A549 treated with Hydrocortisone at 1 μM for 4 hours (cell line): ENCODE measurements around the gene YIPF2. TPM values are rescaled to one million over a fixed set of nuclear protein-coding genes. Genes with fewer than 3 reads are reported as not detected.

Experiments used
- total RNA-seq: library from RNA; stranded (reverse); fragments of 200-300 nt; extraction: Qiagen RNA extraction; gene quantifications from 5 replicates; pipeline ENCODE4 v1.2.3, GENCODE V29; 2022

The YIPF2 gene
- total RNA-seq, result 17.6 to 22.1 TPM (median 18.7 TPM) in 5 replicates

DNA sequence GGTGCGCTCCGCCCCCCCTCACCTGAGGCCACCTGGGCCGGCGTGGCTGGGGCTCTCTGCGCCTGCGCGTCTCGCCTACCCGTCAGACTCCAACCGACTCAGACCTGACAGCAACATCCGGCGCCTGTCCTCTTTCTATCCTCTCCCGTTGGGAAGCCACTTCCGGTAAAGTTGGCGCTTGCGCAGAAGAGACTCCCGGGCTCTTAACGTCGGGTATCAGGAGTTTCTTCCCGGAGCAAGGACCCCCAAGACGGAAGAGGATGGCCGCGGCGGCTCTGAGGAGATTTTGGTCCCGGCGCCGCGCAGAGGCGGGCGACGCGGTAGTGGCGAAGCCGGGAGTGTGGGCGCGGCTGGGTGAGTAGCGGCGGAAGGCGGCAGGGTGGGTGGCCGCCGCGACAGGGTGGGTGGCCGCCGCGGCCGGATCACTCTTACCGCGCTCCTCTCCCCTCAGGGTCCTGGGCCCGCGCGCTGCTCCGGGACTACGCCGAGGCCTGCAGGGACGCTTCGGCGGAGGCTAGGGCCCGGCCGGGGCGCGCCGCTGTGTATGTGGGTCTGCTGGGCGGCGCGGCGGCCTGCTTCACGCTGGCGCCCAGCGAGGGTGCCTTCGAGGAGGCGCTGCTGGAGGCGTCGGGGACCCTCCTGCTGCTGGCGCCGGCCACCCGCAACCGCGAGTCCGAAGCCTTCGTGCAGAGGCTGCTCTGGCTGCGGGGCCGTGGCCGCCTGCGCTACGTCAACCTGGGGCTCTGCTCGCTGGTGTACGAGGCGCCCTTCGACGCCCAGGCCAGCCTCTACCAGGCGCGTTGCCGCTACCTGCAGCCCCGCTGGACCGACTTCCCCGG, at the start of gene YIPF2, which contains the start of gene TIMM29:
Gene YIPF2, minus strand, starts transcription at position 77 of the 839 bp plus-strand sequence. CDS start 229 bp downstream, outside the sequence.
Gene TIMM29, plus strand, starts transcription at position 249 of the 839 bp plus-strand sequence. Its CDS starts 12 bp downstream, at position 261.

DNA sequence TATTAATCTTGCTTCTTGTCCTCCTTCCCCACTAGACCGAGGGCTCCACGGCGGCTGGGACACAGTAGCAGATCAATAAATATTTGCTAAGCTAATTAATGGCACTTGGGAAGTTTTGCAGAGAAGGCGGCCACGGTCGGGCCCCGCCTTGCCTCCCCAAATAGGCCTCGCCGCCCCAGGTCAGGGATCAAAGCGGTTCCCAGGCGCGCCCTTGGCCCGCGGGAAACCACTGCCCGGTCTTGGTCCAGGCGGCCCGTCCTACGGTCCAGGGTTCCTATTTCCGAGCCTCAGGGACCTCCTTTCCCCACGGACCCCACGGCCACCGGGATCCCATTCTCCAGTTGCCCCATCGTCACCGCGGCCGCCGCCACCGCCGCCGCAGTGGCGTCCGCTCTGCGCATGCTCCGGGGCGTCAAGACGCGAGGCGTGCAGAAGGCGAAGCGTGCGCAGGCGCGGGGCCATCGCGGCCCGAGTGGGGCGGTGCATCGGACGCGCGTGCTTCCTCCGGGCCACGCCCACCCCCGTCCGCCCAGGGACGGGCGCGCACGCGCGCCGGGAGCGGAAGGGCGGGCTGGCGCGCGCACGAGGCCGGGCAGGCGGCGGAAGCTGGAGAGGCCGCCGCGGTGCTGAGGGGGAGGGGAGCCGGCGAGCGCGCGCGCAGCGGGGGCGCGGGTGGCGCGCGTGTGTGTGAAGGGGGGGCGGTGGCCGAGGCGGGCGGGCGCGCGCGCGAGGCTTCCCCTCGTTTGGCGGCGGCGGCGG, 32.1 kb upstream of the YIPF2 start, which contains the start of gene SMARCA4:
Gene SMARCA4, plus strand, starts transcription at position 717 of the 759 bp plus-strand sequence. CDS start 23,122 bp downstream, outside the sequence.

Other genes starting within 250 kb of the YIPF2 start
- 26.7 to 32.6 TPM (median 32.3 TPM) in 5 replicates for gene QTRT1, start 227.2 kb downstream of the YIPF2 start, total RNA-seq
- 48.7 to 54.7 TPM (median 54.7 TPM) in 5 replicates for gene DNM2, start 210.6 kb downstream of the YIPF2 start, total RNA-seq
- 23.8 to 32.0 TPM (median 29.8 TPM) in 5 replicates for gene TMED1, start 92.4 kb downstream of the YIPF2 start, total RNA-seq
- 0.10 to 0.18 TPM (median 0.14 TPM) in 5 replicates for gene C19orf38, start 80.2 kb downstream of the YIPF2 start, total RNA-seq
- 41.2 to 47.8 TPM (median 46.2 TPM) in 5 replicates for gene CARM1, start 57.1 kb downstream of the YIPF2 start, total RNA-seq
- 12.6 to 20.3 TPM (median 17.7 TPM) in 5 replicates for gene TIMM29, start 172 bp upstream of the YIPF2 start, total RNA-seq
- 8.4 to 10.2 TPM (median 9.3 TPM) in 5 replicates for gene SMARCA4, start 32.4 kb upstream of the YIPF2 start, total RNA-seq
- 20.6 to 28.5 TPM (median 27.5 TPM) in 5 replicates for gene LDLR, start 160.8 kb upstream of the YIPF2 start, total RNA-seq
- gene SPC24, start 227.1 kb upstream of the YIPF2 start, total RNA-seq, result 15.2 to 22.2 TPM (median 20.0 TPM) in 5 replicates